ENCODE results near the gene PLEKHB2.
"Not testable (repeated sequence)": the region's sequence is repeated elsewhere in the genome, so short reads cannot be mapped to it uniquely, and the experiment has no call there.

Gene PLEKHB2, protein sequence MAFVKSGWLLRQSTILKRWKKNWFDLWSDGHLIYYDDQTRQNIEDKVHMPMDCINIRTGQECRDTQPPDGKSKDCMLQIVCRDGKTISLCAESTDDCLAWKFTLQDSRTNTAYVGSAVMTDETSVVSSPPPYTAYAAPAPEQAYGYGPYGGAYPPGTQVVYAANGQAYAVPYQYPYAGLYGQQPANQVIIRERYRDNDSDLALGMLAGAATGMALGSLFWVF

DNA sequence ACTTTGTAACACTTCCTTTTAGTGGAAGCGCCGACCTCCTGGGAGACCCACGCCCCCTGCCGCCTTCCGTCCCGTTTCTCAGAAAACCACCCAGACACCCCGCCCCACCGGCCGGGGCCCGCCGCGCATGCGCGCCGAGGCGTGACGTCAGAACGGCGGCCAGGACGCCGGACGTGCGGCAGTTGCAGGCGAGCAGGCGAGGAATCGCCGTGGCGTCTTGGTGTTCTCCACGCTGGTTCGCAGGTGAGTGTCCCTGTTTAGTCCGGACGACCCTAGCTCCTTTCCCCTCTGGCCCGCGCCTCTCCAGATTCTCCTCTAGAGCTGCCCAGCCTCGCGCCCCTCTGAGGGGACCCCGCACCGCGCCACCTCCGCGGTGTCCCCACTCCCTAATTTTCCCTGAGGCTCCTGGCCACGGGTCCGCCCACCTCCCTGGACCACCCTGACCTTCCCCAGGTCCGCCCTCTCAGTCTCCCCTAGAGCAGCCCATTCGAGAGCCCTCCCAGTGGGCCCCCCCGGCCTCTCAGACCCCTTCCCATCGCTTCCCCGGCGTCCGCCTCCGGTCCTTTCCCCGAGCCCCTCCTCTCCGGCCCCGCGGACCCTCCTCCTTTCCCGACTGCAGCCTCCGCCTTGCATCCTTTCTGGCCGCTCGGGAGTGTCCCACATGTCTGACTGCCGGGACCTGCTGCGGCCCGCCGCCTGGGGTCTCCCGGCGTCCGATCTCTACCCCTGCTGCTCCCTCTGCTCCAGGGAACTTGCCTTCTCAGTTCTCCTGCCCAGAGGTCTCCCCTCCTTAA is at the start of gene PLEKHB2:
Gene PLEKHB2, plus strand, starts transcription at position 181 of the 794 bp plus-strand sequence. CDS start 15,606 bp downstream, outside the sequence.
- peak; percentile 95 for DNase-seq (ENCODE audit: low read depth)

DNA sequence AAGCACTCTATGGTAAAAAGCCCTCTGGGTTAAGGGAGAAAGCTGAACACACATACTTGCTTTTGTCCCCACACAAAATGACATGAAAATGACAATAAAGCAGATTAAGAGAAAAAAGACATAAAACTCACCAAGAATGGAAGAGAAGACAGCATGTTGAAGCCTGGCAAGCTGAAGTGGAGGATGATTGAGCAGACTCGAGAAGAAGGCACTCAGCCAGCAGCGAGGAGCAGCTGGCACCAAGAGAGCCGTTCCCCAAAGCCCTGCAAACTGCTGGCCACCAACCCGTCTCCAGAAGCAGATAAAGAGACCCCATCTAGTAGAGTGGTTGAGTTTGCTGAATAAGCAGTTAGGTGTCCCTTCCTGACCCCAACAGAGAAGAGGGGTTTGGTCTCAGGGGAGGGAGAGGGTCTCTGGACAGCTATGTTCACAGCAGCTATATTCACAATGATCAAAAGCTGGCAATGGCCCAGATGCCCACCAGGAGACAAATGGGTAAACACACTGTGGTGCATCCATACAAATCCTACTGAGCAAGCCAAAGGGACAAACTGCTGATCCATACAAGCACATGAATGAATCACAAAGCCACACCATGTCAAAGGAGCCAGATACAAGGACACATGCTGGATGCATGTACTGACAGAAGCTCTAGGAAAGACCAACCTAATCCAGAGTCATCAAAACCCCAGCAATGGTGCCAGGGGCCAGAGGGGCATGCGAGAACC is 48.8 kb upstream of the PLEKHB2 start:
- no peak for DNase-seq (ENCODE audit: low read depth)

DNA sequence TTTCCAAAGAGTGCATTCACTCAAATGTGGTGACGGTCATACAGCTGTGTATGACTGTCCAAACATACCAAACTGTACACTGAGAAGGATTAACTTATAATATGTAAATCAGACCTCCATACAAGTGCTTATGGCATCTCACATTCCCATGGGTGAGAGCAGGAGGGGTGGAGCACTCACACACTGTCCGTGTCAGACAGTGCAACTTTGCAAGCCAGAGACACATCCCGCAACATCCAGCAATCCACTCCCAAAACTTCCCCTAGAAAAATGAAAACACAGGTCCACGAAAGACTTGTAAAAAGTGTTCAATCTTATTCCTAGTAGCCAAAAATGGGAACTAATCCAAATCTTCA is 48.2 kb upstream of the PLEKHB2 start:
- DNase-seq (ENCODE audit: low read depth), result no peak

DNA sequence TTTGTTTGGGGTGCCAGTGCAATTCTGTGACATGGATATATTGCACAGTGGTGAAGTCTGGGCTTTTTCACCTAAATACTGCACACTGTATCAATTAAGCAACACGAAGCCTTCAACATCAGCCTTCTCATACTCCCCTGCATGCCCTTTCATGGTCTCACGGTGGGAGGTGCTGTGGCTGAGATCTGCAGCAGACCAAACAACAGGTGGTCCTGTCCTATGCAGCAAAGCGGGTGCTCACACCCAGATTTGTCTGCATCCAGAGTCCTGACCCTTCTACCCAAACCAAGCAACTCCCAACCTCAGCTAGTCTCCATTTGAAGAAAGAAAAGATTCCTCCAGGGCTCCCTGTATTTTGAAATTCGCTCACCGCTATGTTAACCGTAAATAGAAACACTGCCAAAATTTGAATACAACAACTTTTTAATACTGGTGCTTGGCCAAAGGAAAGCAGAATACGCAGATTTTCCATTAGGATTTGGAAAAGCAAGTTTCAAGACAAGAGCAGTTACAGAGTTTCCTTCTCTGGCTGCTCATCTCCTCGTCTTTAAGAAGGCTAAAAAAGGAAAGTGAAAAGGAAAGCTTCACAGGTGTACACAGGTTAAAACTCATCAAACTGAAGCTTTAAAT is 46.8 kb upstream of the PLEKHB2 start:
- no peak for DNase-seq (ENCODE audit: low read depth)

DNA sequence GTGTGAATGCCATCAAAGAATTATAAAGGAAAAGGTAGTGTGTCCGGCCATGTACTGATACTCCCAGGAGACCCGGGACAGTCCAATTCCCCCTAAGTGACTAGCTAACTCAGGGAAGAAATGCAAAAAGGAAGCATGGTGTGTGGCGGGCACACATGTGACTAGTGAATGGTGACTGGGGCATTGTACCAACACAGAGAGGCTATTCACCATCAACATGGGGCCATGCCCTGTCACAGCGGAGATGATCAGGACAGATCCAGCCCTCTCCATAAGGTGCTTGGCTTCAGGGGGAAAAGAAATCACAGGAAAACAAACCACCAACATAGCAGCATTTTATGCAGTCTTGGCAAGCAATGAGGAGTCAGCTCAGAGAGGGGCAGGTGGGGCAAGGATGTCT is 46.2 kb upstream of the PLEKHB2 start:
- no peak for DNase-seq (ENCODE audit: low read depth)

DNA sequence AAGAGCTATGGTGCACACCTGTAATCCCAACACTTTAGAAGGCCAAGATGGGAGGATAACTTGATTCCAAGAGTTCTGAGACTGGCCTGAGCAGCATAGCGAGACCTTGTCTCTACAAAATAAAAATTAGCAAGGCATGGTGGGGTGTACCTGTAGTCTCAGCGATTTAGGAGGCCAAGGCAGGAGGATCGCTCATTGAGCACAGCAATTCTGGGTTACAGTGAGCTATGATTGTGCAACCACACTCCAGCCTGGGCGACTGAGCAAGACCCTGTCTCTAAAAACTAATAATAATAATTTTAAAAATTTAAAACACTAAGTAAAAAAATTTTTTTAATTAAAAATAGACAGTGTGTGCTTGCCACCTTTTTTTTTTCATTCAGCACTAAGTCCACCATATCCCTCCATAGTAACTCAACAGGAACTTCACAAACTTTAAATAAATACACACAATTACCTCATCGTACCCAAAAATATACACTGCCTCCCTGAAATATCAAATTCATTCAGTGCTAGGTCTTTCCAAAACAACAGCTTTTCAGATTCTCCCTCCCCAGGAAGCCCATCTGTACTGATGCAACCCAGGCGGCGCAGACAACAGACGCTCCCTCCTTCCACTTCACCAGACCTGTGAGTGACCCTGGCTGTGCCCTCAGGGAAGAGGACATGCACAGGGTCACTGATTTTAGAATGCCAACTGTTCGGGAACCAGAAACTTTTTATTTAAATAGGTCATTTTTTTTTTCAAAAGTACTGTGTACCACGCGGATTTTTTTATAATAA is 41.4 kb upstream of the PLEKHB2 start:
- DNase-seq (ENCODE audit: low read depth), result no peak

DNA sequence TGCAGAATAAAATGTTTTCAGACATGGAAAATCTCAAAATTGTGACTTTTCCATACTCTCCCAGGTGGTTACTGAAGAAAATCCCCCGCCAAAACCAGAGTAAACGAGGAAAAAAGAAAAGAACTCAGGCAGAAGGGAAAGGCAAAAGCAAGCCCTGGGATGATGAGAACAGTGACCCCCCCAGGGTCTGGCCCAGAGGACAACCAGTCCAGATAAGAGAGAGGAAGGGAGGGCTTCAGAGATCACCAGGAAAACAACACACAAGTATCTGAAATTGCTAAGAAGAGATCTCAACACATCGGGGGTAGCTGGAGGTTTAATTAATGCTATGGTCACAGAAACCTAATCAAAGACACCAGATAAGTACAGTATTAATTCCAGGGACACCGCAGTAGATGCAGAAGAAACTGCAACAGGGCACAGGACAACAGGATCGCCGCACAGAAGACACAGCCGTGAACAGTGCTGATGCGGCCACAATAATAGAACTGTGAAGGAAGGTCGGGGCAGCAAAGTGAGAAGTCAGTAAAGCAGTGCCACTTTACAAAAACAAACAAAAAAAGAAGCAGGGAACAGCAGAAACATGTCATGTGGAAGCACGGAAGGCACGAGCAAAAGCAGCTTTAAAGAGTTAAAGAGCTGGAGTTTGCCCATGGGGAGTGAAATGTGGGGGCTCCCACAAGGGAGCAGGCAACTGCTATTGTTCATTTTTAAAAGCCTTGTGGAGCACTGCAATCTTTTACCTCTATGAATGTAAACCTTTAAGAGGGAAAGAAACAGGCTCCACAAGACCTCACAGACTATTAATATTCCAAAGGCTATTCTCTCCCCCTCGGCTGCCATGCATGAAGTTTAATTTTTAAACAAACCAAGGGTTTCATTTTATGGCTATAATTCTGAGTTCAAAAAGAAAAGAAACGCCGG is 40.3 kb upstream of the PLEKHB2 start:
- no peak for DNase-seq (ENCODE audit: low read depth)

DNA sequence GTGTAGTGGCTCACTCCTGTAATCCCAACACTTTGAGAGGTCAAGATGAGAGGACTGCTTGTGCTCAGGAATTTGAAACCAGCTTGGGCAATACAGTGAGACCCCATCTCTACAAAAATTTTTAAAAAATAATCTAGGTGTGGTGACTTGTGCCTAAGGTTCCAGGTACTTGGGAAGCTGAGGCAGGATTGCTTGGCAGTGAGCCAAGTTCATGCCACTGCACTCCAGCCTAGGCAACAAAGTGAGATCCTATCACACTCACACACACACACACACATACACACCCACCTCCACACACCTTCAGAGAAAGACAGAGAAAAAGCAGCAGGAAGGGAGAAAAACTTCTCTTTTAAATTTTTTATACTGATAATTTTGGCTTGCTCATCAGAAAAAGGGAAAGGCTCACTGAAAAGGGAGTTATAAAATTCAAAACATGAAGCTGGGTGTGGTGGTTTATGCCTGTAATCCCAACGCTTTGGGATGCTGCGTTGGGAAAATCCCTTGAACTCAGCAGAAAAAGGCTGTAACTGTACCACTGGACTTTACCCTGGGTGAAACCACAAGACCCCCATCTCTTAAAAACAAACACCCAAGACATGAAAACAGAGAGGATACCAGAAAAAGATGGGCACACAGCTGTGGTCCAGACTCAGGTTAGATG is 37.5 kb upstream of the PLEKHB2 start:
- no peak for DNase-seq (ENCODE audit: low read depth)

DNA sequence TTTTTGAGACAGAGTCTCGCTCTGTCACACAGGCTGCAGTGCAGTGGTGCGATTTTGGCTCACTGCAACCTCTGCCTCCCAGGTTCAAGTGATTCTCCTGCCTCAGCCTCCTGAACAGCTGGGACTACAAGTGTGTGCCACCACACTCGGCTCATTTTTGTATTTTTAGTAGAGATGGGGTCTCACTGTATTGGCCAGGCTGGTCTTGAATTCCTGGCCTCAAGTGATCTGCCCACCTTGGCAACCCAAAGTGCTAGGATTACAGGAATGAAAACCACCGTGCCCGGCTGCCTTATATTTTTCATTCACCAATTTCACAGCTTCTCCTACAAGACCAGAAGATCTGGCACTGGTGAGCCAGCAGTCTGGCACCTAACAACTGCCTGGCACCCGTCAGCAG is 37.0 kb upstream of the PLEKHB2 start:
- DNase-seq (ENCODE audit: low read depth), result not testable (repeated sequence)

DNA sequence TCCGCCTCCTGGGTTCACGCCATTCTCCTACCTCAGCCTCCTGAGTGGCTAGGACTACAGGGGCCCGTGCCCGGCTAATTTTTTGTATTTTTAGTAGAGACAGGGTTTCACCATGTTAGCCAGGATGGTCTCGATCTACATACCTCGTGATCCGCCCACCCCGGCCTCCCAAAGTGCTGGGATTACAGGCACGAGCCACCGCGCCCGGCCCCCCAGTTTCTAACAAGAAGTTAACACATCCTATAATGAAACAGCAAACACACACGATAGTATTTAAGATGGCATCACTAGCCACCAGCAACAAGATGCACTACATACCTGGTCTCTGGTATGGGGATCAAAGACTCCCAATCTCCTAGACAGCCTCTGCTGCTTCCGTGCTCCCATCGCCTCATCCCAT is 29.6 kb upstream of the PLEKHB2 start:
- DNase-seq (ENCODE audit: low read depth), result not testable (repeated sequence)

DNA sequence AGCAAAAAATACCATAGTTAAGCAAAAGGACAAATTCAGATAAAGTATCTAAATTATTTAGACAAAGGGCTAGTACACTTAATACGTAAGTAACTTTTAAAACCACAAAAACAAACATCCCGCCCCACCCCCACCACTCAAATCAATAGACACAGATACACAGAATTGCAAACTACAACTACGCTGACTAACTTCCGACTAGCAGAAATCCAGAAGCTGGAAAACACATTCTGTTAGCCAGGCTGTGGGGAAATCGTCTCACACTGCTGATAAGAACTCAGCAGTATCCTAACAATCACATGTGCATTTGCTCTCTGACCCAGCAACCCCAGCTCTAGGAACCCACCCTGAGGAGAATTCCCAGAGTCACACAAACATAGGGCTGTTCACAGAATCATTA is 28.4 kb upstream of the PLEKHB2 start:
- no peak for DNase-seq (ENCODE audit: low read depth)

DNA sequence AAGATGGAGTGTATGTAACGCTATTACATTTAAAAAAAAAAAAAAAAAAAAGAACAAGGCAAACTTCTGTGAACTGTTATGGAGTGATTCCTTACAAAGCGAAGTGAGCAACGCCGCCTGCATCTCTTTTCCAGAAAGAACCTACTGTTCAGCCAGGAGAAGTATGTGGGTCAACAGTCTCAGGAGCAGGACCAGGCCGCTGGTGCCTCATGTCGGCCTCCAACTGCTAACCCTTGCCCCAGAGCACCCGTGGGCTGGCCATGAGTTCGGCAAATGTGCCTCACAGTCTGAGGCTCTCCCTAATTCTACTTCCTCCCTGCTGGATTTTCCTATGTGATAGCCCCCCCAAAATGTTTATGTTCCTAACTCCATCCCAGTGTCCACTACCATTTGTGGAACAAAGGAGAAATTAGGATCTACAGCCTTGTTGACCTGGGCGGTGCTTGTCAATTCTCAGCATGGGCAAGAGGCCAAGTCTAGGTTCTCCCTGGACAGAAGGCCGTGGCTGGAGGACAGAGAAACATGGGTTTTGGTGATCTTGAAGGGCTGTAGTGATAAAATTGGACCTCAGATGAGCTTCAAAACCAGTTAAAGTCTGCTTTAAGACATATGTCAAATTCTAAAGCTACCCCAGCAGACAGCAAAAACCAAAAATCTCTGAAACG is 27.8 kb upstream of the PLEKHB2 start:
- DNase-seq (ENCODE audit: low read depth), result no peak

DNA sequence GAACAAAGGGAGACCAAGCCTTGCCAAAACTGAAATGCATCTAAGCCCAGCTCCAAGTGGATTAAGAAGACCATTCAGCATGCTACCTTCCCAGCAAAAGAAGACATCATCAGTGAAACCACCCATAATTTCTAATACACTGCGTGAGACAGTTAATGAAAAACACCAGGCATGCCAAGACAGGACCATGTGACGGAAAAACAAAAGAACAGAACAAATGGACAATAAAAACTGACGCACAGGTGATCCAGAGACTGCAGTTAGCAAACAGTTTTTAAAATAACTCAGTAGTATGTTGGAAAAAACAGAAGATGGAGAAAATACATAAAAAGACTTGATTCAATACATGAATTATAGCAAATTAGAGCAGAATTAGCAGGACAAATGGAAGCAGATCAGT is 27.2 kb upstream of the PLEKHB2 start:
- DNase-seq (ENCODE audit: low read depth), result no peak

DNA sequence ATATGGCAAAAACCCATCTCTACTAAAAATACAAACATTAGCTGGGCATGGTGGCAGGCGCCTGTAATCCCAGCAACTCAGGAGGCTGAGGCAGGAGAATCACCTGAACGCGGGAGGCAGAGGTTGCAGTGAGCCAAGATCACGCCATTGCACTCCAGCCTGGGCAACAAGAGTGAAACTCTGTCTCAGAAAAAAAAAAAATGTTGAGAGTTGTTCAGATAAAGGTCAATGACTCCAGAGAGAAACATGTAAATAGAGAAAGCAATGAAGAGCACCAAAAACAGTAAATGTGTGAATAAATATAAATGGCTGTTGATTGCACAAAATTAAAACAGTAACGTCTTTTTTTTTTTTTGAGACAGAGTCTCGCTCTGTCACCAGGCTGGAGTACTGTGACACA is 25.2 kb upstream of the PLEKHB2 start:
- not testable (repeated sequence) for DNase-seq (ENCODE audit: low read depth)

DNA sequence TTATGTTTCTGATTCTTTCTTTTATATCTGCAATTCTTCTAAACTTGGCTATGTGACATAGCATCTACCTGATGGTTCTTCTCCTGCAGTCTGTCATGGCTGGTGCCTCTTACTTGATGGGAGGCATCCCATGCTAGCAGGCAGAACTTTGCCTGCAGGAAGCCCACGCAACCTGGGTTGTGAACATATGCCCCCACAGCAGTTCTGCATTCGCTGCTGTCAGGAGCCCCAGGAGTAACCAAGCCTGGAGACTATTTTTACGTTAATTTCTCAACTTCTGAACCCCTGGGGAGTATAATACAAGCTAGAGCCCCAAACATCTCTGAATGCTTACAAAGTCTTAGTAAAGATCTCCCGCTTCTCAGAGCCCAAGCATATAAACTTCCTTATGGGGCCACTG is 23.9 kb upstream of the PLEKHB2 start:
- DNase-seq (ENCODE audit: low read depth), result no peak

DNA sequence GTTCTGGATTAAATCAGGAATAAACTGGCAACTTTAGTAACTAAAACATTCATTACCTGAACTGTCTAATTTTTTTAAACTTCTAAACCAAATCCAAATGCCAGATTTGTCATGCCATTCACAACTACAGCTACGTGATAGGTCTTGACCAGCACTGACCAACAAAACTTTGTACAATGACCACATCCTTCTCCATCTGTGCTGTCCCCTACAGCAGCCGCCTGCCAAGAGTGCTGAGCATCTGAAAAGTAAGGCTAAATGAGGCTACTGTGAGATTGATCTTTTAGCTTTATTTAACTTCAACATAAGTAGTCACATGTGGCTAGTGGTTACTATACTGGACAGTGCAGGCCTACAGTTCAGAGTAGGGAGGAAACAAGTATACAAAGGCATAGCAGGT is 19.5 kb upstream of the PLEKHB2 start:
- no peak for DNase-seq (ENCODE audit: low read depth)

DNA sequence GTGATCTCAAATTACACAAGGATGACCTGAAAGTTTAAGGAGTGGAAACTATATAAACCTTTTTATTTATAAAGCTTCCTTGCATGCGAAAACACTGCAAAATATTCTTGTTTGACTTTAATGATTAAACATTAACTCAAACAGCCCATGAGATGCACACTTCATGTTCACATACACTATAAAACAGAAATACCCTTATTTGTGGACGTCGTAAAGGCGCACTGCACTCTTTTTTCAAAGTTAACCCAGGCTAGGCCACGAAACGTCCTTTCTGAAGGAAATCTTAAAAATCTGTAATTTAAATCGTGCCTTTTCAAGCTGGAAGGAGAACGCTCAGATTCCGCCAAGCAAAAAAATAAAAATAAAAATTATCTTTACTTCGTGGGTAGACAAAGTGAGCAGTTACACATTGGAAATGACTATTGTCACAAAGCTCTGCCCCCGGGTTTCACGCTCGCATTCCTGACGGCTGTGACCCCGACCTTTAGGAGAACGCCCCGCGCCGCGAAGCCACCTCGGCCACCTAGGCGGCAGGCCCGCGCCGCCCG is 12.6 kb upstream of the PLEKHB2 start:
- no peak for DNase-seq (ENCODE audit: low read depth)

DNA sequence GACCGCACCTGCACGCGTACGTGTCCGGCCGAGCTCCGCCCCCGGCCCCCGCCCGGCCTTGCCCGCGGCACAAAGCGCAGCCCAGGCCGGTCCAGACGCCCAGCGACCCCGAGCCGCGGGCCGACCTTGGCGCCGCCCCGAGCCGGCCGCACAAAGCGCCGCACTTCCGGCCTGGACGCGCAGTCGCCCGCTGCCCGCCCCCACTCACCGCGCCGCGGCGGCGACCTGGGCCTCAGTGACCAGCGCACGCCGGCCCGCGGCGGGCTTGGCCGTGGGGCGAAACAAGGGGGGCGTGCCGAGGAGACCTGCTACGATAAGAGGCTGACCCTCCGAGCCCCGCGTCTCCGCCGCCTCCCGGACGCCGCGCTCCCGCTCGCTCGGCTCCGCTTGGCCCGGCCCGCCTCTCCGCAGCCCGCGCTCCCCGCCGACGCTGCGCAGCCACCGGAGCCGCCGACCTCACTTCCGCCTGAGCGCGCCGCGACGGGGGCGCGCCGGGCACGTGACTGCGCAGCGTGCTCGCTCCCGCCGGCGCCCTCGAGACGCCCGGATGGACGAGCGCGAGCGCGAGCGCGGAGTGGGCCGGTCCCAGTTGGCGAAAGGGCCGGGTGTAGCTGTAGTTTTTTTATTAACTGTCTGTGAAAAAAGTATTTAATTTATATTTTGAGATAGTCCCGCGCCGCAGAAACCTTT is 12.0 kb upstream of the PLEKHB2 start, which contains the start of gene FAM168B:
Gene FAM168B, minus strand, starts transcription at position 455 of the 690 bp plus-strand sequence. CDS start 10,814 bp downstream, outside the sequence.
- peak; percentile 92 for DNase-seq (ENCODE audit: low read depth)
